SK-N-MC (cell line): Measurements from ENCODE around the gene FAM234A.

Experiments used
- EZH2 ChIP-seq: fragments of 200-600 bp; sonication (generic); IDR thresholded peaks from one replicate; pipeline ENCODE4 v1.6.1; 2017; ENCODE audit warnings: antibody characterized with exemption
- FOXP2 ChIP-seq: optimal IDR thresholded peaks from 2 replicates; pipeline ENCODE3; 2011; ENCODE audit warnings: mild to moderate bottlenecking, moderate library complexity; ENCODE audit not compliant: insufficient read depth; ENCODE audit errors: extremely low read length, control extremely low read depth
- POLR2AphosphoS5 ChIP-seq: IDR thresholded peaks from 2 replicates; pipeline ENCODE4 v1.6.1; 2012; ENCODE audit warnings: mild to moderate bottlenecking, low read depth, low read length, borderline replicate concordance

- TF ChIP-seq POLR2AphosphoS5, result no peak
- TF ChIP-seq EZH2, result no peak
- no peak for TF ChIP-seq FOXP2
These were observed 62.3 kb downstream of the FAM234A start for GRCh38 chr16:296806-297510.
